ENCODE measurements around the gene SMCP. TPM values are rescaled to one million over a fixed set of nuclear protein-coding genes. Genes with fewer than 3 reads are reported as not detected.

The SMCP gene
- total RNA-seq, 1 experiment from 2014 or later = not detected

- no peaks in the 10 kb centered on the region for H3K36me3 ChIP-seq (ENCODE audit: insufficient read depth, low read length, poor library complexity, severe bottlenecking)
- intact Hi-C loops (cut with micrococcal nuclease; ENCODE audit: unreplicated experiment) = no loop called here
- no peak for DNase-seq (ENCODE audit: low spot score)
- H3K4me3 ChIP-seq (ENCODE audit: low read depth, low read length, poor library complexity, severe bottlenecking) = no peak overlapping the region
- ChIA-PET POLR2A (ENCODE audit: low non-redundant PET) (no interaction called here), CTCF (no interaction called here)
- no peak overlapping the region for H3K27ac ChIP-seq (ENCODE audit: low read depth, low read length, poor library complexity, severe bottlenecking)
- no TSS peak for BruUV-seq (replicated peaks)
- no peaks in the 10 kb centered on the region for H3K9me3 ChIP-seq (ENCODE audit: low read depth, low read length, poor library complexity, severe bottlenecking)
- peaks cover 6% of the 10 kb centered on the region for H3K27me3 ChIP-seq (replicated peaks; ENCODE audit: insufficient read depth, low read depth, low read length, poor library complexity)
- TF ChIP-seq EZH2 (IDR thresholded peaks at IDR 0.05; ENCODE audit: borderline replicate concordance, low read depth, low read length, poor library complexity, severe bottlenecking) (no peak), CTCF (conservative IDR thresholded peaks at IDR 0.05; ENCODE audit: low read depth, low read length) (no peak)
- no peaks in the 10 kb centered on the region for H3K4me1 ChIP-seq (ENCODE audit: insufficient read depth, low read length, poor library complexity, severe bottlenecking)
Observed at GRCh38 chr1:152866321-152866720, 11.8 kb upstream of the SMCP start.

GRCh38 chr1:152869808-152870419, 8.2 kb upstream of the SMCP start:
- H3K4me1 ChIP-seq (ENCODE audit: insufficient read depth, low read length, poor library complexity, severe bottlenecking) = no peaks in the 10 kb centered on the region
- POLR2A ChIA-PET (ENCODE audit: low non-redundant PET) = no interaction called here
- H3K36me3 ChIP-seq (ENCODE audit: insufficient read depth, low read length, poor library complexity, severe bottlenecking) = no peaks in the 10 kb centered on the region
- no peak overlapping the region for H3K27ac ChIP-seq (ENCODE audit: low read depth, low read length, poor library complexity, severe bottlenecking)
- TF ChIP-seq EZH2 (IDR thresholded peaks at IDR 0.05; ENCODE audit: borderline replicate concordance, low read depth, low read length, poor library complexity, severe bottlenecking) (no peak), CTCF (conservative IDR thresholded peaks at IDR 0.05; ENCODE audit: low read depth, low read length) (peak; percentile 76)
- DNase-seq (ENCODE audit: low spot score) = peak; percentile 80
- no peaks in the 10 kb centered on the region for H3K9me3 ChIP-seq (ENCODE audit: low read depth, low read length, poor library complexity, severe bottlenecking)
- no peak overlapping the region for H3K4me3 ChIP-seq (ENCODE audit: low read depth, low read length, poor library complexity, severe bottlenecking)
- CTCF ChIA-PET = interaction anchor here (0.6 kb wide), 1 partner anchor 94 kb away, joined by 3 read pairs; no protein-coding TSS in a partner anchor
- no TSS peak for BruUV-seq (replicated peaks)
- H3K27me3 ChIP-seq (replicated peaks; ENCODE audit: insufficient read depth, low read depth, low read length, poor library complexity) = peaks cover 6% of the 10 kb centered on the region
- intact Hi-C loops (cut with micrococcal nuclease; ENCODE audit: unreplicated experiment) = loop anchor here (5.0 to 10.0 kb wide), 3 partner anchors 185 to 352 kb away; partner anchors contain the start of gene SPRR2A

- Histone ChIP-seq H3K36me3 (ENCODE audit: insufficient read depth, low read length, poor library complexity, severe bottlenecking) (no peaks in the 10 kb centered on the region), H3K4me3 (ENCODE audit: low read depth, low read length, poor library complexity, severe bottlenecking) (no peak overlapping the region), H3K27ac (ENCODE audit: low read depth, low read length, poor library complexity, severe bottlenecking) (no peak overlapping the region), H3K27me3 (replicated peaks; ENCODE audit: insufficient read depth, low read depth, low read length, poor library complexity) (peaks cover 6% of the 10 kb centered on the region), H3K4me1 (ENCODE audit: insufficient read depth, low read length, poor library complexity, severe bottlenecking) (no peaks in the 10 kb centered on the region), H3K9me3 (ENCODE audit: low read depth, low read length, poor library complexity, severe bottlenecking) (no peaks in the 10 kb centered on the region)
- intact Hi-C loops (cut with micrococcal nuclease; ENCODE audit: unreplicated experiment) = loop anchor here (5.0 to 10.0 kb wide), 3 partner anchors 184 to 351 kb away; partner anchors contain the start of gene SPRR2A
- DNase-seq (ENCODE audit: low spot score) = peak; percentile 63
- CTCF ChIA-PET = interaction anchor here (0.5 kb wide), 1 partner anchor 1592 kb away, joined by 5 read pairs; no protein-coding TSS in a partner anchor
- POLR2A ChIA-PET (ENCODE audit: low non-redundant PET) = no interaction called here
- no TSS peak for BruUV-seq (replicated peaks)
- TF ChIP-seq CTCF (conservative IDR thresholded peaks at IDR 0.05; ENCODE audit: low read depth, low read length) = peak; percentile 67
- TF ChIP-seq EZH2 (IDR thresholded peaks at IDR 0.05; ENCODE audit: borderline replicate concordance, low read depth, low read length, poor library complexity, severe bottlenecking) = no peak
Observed at GRCh38 chr1:152870831-152871730, 7.0 kb upstream of the SMCP start.
